NCI-H526 treated with DMSO at 0.1 percent for 48 hours (cell line): Measurements from ENCODE around the gene FHAD1.
A peak's percentile ranks its signal among the peaks of the same experiment; 100 is the strongest.
"Not testable (repeated sequence)": the region's sequence is repeated elsewhere in the genome, so short reads cannot be mapped to it uniquely, and the experiment has no call there.

ENCODE experiments used
- DNase-seq: peaks from one replicate; lab custom pipeline; 2025; lab: John Stamatoyannopoulos, UW

FHAD1 gene

GRCh38 chr1:15418806-15419515 lies 171.9 kb downstream of the FHAD1 start:
- no peak for DNase-seq

GRCh38 chr1:15420853-15421465 lies 173.9 kb downstream of the FHAD1 start:
- DNase-seq: no peak

- no peak for DNase-seq
Measured at GRCh38 chr1:15422871-15423270, 175.8 kb downstream of the FHAD1 start.

GRCh38 chr1:15423355-15424077 lies 176.5 kb downstream of the FHAD1 start:
- no peak for DNase-seq

- DNase-seq: peak; percentile 83
Measured at GRCh38 chr1:15424146-15424667, 177.2 kb downstream of the FHAD1 start.

GRCh38 chr1:15424981-15425380 lies 178.0 kb downstream of the FHAD1 start:
- DNase-seq: no peak

GRCh38 chr1:15425521-15425920 lies 178.5 kb downstream of the FHAD1 start:
- DNase-seq: no peak

- DNase-seq: no peak
Measured at GRCh38 chr1:15425958-15426357, 178.9 kb downstream of the FHAD1 start.

GRCh38 chr1:15426492-15427279 lies 179.7 kb downstream of the FHAD1 start:
- no peak for DNase-seq

- no peak for DNase-seq
Measured at GRCh38 chr1:15427280-15427666, 180.2 kb downstream of the FHAD1 start.

GRCh38 chr1:15428252-15428651 lies 181.2 kb downstream of the FHAD1 start:
- DNase-seq: not testable (repeated sequence)

- no peak for DNase-seq
Measured at GRCh38 chr1:15428815-15429435, 181.9 kb downstream of the FHAD1 start.

- DNase-seq: no peak
Measured at GRCh38 chr1:15429701-15430149, 182.7 kb downstream of the FHAD1 start.

GRCh38 chr1:15430787-15431570 lies 184.0 kb downstream of the FHAD1 start:
- DNase-seq: no peak

GRCh38 chr1:15431571-15431948 lies 184.5 kb downstream of the FHAD1 start:
- DNase-seq: no peak

- DNase-seq: no peak
Measured at GRCh38 chr1:15432324-15432723, 185.3 kb downstream of the FHAD1 start.

- DNase-seq: no peak
Measured at GRCh38 chr1:15433471-15433870, 186.4 kb downstream of the FHAD1 start.

GRCh38 chr1:15434739-15435138 lies 187.7 kb downstream of the FHAD1 start:
- not testable (repeated sequence) for DNase-seq

GRCh38 chr1:15435239-15436077 lies 188.4 kb downstream of the FHAD1 start:
- DNase-seq: no peak
